PC-3 (cell line): ENCODE measurements around the gene MCU.

Experiments
- EZH2 ChIP-seq: fragments of 300-600 bp; sonication (generic); IDR thresholded peaks from one replicate; pipeline ENCODE4 v1.6.1; 2017; ENCODE audit warnings: antibody characterized with exemption, mild to moderate bottlenecking, low read length; ENCODE audit not compliant: unreplicated experiment
- EZH2phosphoT487 ChIP-seq: fragments of 300-600 bp; sonication (generic); IDR thresholded peaks from 2 replicates; pipeline ENCODE4 v1.6.1; 2018; ENCODE audit warnings: mild to moderate bottlenecking, antibody characterized with exemption, low read length, borderline replicate concordance
- TF ChIP-seq, protein P1 (sequence below): fragments of 300-600 bp; sonication (generic); conservative IDR thresholded peaks from 2 replicates; pipeline ENCODE4 v1.5.1; 2017; ENCODE audit warnings: antibody characterized with exemption, low read depth, mild to moderate bottlenecking, low read length

DNA sequence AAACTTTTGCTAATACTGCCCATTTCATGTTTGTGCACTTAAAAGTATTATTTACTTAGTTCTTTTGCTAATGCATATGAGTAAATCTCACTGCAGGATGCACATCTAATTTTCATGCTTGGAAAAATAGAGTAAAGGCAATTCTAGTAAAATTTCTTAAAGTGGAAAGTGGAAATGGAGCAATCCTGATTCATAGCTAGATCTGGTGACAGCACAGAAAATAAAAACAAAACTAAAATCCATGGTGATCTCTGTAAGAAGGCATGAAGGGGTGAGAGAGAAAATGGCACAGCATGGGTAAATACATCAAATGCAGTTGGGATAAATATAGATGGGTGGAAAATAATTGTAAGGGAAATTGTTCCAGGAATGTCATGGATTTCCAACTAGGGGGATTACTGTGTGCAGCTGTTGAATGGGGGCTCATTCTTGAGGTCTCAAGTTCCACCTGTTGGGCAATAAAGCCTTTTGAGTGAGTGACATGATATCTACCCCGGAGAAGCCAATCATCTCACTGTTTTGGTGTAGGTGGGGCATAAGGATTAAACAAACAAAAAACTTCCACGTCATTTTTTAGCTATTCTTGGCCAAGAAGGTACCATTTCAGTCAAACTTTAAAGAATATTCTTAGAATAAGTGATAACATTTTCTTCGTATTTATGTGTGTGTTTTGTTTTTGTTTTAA is 1.7 kb upstream of the MCU start:
- no peak for TF ChIP-seq EZH2
- TF ChIP-seq, protein P1, sequence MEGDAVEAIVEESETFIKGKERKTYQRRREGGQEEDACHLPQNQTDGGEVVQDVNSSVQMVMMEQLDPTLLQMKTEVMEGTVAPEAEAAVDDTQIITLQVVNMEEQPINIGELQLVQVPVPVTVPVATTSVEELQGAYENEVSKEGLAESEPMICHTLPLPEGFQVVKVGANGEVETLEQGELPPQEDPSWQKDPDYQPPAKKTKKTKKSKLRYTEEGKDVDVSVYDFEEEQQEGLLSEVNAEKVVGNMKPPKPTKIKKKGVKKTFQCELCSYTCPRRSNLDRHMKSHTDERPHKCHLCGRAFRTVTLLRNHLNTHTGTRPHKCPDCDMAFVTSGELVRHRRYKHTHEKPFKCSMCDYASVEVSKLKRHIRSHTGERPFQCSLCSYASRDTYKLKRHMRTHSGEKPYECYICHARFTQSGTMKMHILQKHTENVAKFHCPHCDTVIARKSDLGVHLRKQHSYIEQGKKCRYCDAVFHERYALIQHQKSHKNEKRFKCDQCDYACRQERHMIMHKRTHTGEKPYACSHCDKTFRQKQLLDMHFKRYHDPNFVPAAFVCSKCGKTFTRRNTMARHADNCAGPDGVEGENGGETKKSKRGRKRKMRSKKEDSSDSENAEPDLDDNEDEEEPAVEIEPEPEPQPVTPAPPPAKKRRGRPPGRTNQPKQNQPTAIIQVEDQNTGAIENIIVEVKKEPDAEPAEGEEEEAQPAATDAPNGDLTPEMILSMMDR: no peak
- no peak for TF ChIP-seq EZH2phosphoT487
